ENCODE measurements around the gene TSR3.

GRCh38 chr16:1330260-1330914 lies 21.3 kb downstream of the TSR3 start:
- no peak for TF ChIP-seq CTCF (IDR thresholded peaks at IDR 0.05)
- no peak for TF ChIP-seq POLR2A (IDR thresholded peaks at IDR 0.05)
- no peak for TF ChIP-seq POLR2AphosphoS5 (IDR thresholded peaks at IDR 0.05; ENCODE audit: insufficient read depth in 1 of 2, low read depth in 1 of 2)
